HUES6 (cell line): ENCODE results near the gene RTKN.
"Not testable (repeated sequence)": the region's sequence is repeated elsewhere in the genome, so short reads cannot be mapped to it uniquely, and the experiment has no call there.

Source experiments
- H3K27ac ChIP-seq: 2 replicates; pipeline ENCODE4 v1.7.0; 2013; ENCODE audit warnings: low read depth, mild to moderate bottlenecking, low read length, inconsistent platforms
- H3K27me3 ChIP-seq: 2 replicates; pipeline ENCODE4 v1.6.1; 2013; ENCODE audit warnings: low read length; ENCODE audit not compliant: control insufficient read depth, insufficient read depth
- H3K36me3 ChIP-seq: 2 replicates; pipeline ENCODE4 v1.6.1; 2013; ENCODE audit warnings: low read length; ENCODE audit not compliant: control insufficient read depth, insufficient read depth
- H3K4me1 ChIP-seq: 2 replicates; pipeline ENCODE4 v1.6.1; 2013; ENCODE audit warnings: low read length; ENCODE audit not compliant: control insufficient read depth, insufficient read depth
- H3K4me3 ChIP-seq: 2 replicates; pipeline ENCODE4 v1.5.1; 2013; ENCODE audit warnings: low read depth, low read length
- H3K9ac ChIP-seq: one replicate; pipeline ENCODE4 v1.6.1; 2013; ENCODE audit warnings: mild to moderate bottlenecking, low read length
- H3K9me3 ChIP-seq: 2 replicates; pipeline ENCODE4 v1.6.1; 2013; ENCODE audit warnings: low read depth, low read length; ENCODE audit not compliant: control insufficient read depth, insufficient read depth

RTKN gene

DNA sequence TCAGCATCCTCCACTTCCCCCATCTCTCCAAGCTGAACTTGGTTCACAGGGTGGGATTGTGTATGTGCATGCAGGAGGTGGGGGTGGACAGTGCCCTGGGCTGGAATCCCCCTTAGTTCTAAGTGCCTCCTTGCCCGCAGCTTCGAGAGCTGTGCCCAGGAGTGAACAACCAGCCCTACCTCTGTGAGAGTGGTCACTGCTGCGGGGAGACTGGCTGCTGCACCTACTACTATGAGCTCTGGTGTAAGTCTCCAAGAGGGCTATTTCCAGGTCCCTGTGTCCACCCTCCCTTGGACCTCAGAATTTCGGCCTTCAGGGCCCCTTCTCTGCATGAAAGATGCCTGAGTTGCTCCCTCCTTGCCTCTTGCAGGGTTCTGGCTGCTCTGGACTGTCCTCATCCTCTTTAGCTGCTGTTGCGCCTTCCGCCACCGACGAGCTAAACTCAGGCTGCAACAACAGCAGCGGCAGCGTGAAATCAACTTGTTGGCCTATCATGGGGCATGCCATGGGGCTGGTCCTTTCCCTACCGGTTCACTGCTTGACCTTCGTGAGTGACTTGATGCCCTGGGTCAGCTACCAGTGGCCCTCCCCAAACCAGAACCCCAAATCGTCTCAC, 17.9 kb upstream of the RTKN start:
- not testable (repeated sequence) for H3K27me3 ChIP-seq, H3K27ac ChIP-seq, H3K9me3 ChIP-seq, H3K4me1 ChIP-seq
- peaks cover 23% of the 10 kb centered on the region for H3K36me3 ChIP-seq
- H3K4me3 ChIP-seq, result peak overlapping the region; percentile 91
- H3K9ac ChIP-seq, result peak overlapping the region; percentile 14

DNA sequence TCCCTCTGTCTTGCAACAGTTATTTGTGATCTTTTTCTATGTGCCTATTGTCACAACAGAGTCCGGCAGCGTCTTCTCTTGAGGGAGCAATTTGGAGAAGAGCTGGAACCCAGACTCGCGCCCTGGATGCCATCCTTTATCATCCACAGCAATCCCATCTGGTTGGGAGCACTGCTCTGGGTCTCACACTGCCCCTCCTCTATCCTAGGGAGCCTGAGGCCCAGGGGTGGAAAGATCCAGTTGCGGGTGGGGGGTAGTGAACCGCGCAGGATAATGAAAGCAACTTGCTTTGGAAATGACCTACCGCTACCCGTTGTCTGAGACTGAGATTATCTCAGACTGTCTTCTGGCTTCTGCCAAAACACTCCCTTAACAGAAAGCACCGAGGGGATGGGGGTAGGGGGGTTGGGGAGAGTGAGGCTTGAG, 17.2 kb upstream of the RTKN start:
- Histone ChIP-seq H3K9me3 (no peaks in the 10 kb centered on the region), H3K27me3 (no peaks in the 10 kb centered on the region), H3K27ac (no peak overlapping the region), H3K4me1 (0 out of 2 replicates have a peak, but pooled peaks cover 5% of the 10 kb centered on the region), H3K9ac (peak overlapping the region; percentile 89), H3K36me3 (peaks cover 23% of the 10 kb centered on the region), H3K4me3 (peak overlapping the region; percentile 91)

DNA sequence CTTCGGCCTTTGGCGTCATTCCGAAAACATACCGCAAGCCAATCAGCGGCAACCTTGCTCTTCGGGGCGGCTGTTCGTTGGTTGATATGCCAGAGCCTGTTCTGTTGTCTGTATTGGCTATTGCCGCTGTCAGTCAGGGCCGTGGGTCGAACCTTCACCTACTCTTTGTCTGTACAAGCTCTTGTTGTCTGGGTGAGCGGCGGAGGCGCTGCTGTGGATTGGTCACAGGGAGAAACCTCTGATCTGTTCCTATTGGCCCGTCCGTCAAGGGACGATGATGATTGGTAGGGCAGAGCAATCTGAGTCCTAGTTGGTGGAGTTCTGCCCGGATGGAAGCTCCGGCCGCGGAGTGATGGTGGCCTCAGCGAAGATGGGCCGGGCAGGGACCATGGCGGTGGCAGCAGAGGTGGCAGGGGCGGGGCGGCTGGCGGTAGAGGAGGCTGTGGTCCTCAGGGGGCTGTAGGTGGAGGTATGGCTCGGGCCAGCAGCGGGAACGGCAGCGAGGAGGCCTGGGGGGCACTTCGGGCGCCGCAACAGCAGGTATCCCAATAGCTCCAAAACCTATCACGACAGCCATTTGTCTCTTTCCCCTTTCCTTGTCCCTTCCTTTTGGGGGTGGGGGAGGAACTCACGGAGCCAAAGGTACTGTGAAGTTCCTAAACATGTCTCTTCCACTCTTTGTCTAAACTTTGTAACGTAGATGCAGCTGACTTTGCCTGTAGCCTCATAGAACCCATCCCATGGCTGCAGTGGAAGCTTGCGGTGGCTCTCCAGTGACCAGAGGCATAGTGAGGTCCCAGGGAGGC, 16.6 kb upstream of the RTKN start, which contains the start of gene WBP1:
Gene WBP1 (plus strand): TSS at position 307 of the 806 bp plus-strand sequence. CDS start 165 bp downstream, at position 472.
- no peaks in the 10 kb centered on the region for H3K9me3 ChIP-seq
- H3K27me3 ChIP-seq, result no peaks in the 10 kb centered on the region
- peak within 1 kb of the TSS; percentile 89 for H3K9ac ChIP-seq
- peaks cover 22% of the 10 kb centered on the region for H3K36me3 ChIP-seq
- H3K27ac ChIP-seq, result peak within 1 kb of the TSS; percentile 71
- H3K4me1 ChIP-seq, result 0 out of 2 replicates have a peak, but pooled peaks cover 5% of the 10 kb centered on the region
- peak within 1 kb of the TSS; percentile 91 for H3K4me3 ChIP-seq

DNA sequence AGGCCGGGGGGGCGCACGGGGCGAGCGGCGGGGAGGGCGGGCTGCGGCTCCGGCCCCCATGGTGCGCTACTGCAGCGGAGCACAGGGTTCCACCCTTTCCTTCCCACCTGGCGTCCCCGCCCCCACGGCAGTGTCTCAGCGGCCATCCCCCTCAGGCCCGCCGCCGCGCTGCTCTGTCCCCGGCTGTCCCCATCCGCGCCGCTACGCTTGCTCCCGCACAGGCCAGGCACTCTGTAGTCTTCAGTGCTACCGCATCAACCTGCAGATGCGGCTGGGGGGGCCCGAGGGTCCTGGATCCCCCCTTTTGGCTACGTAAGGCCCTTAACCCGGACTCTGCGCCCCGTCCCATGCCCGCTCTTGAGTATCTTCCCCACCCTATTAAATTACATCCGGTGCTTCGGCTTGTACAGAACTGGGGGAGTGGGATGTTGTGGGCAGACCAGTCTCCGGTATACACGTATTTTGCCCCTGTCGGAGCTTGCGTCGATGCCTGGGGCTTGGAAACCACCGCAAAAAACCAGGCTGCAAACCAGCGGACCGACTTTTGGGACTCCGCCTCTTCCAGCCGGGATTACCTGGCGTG, 15.9 kb upstream of the RTKN start:
- Histone ChIP-seq H3K9ac (peak overlapping the region; percentile 71), H3K27me3 (no peaks in the 10 kb centered on the region), H3K4me1 (peaks cover 6% of the 10 kb centered on the region; the same call in 1 of the 2 replicates), H3K27ac (peak overlapping the region; percentile 71), H3K9me3 (no peaks in the 10 kb centered on the region), H3K4me3 (peak overlapping the region; percentile 71), H3K36me3 (peaks cover 15% of the 10 kb centered on the region)

DNA sequence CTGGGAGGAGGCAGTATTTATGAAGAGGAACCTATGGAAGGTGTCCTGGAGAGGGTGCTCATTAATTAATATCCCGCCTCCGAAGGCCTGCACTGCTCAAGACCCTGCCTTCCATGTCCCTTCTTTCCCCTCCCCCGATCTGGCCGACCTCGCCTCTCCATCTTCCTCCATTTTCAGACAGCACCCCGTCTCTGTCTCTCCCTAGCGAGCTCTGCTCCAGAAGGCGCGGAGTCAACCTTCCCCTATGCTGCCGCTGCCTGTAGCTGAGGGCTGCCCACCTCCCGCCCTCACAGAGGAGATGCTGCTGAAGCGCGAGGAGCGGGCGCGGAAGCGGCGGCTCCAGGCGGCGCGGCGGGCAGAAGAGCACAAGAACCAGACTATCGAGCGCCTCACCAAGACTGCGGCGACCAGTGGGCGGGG, 15.4 kb upstream of the RTKN start:
- H3K27me3 ChIP-seq, result no peaks in the 10 kb centered on the region
- H3K27ac ChIP-seq, result no peak overlapping the region
- peak overlapping the region; percentile 41 for H3K9ac ChIP-seq
- H3K36me3 ChIP-seq, result peaks cover 10% of the 10 kb centered on the region
- H3K4me3 ChIP-seq, result peak overlapping the region; percentile 71
- H3K4me1 ChIP-seq, result peaks cover 9% of the 10 kb centered on the region; the same call in 1 of the 2 replicates
- H3K9me3 ChIP-seq, result no peaks in the 10 kb centered on the region

DNA sequence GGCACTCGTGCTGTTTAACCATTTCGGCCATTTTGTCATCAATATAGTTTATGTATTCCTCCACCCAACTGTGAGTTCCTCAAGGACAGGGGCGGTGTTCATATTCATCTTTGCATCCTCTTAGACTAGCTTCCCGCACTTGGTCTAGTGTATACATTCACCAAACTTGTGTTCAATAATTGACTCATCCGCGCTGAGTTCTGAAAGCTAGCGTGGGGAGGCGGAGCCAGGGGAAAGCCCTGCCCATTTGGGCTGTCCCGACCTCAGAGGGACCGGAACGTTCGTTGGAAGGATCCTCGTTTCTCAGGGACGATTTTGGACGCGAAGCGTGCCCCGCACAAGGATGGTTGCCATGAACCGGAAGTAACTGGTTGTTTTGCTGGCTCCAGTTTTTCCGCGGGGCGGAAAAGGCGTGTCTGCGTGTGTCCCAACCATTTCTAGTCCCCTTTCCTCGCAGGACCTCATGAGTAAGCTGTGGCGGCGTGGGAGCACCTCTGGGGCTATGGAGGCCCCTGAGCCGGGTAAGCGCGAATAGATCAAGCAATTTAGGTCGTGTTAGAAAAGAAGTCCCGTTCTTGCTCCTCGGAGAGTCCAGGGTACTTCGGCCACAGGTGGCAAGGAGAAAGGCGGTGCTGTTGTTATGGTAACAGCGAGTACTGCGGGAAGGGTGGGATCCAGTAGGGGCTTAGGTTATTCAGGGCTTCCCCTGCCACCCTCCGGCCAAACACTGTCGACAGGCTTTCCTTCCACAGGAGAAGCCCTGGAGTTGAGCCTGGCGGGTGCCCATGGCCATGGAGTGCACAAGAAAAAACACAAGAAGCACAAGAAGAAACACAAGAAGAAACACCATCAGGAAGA, 13.1 kb upstream of the RTKN start, which contains the start of gene INO80B:
Gene INO80B (plus strand): TSS at position 434 of the 858 bp plus-strand sequence. CDS start 30 bp downstream, at position 464.
- H3K27me3 ChIP-seq, result no peaks in the 10 kb centered on the region

DNA sequence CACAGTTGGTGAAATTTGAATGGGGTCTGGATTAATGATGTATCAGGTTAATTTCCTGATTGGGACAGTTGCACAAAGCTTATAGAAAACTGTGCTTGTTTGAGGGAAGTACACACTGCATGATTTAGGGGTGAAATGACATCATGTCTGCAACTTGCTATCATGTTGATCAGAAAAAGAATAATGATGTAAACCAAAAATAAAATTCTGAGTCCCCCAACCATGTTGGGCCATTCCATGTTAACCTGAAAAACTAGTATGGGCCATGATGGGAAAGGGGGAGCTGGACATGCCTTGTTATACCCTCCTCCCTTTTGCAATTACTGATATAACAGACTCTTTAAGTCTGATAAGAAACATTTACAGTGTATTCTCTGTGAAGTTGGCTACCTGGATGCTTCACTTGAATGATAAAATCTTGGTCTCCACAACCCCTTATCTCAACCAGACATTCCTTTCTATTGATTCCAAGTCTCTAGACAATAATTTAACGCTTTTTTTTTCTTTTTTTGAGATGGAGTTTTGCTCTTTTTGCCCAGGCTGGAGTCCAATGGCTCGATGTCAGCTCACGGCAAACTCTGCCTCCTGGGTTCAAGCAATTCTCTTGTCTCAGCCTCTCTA, 8.9 kb upstream of the RTKN start:
- Histone ChIP-seq H3K4me3 (no peak overlapping the region), H3K9ac (no peak overlapping the region), H3K4me1 (peaks cover 9% of the 10 kb centered on the region; the same call in 1 of the 2 replicates), H3K27me3 (no peaks in the 10 kb centered on the region), H3K9me3 (no peaks in the 10 kb centered on the region), H3K27ac (no peak overlapping the region), H3K36me3 (no peaks in the 10 kb centered on the region)

More for the DNA sequence above, 13.1 kb upstream of the RTKN start, which contains the start of gene INO80B:
- Histone ChIP-seq H3K9ac (peak within 1 kb of the TSS; percentile 48), H3K9me3 (no peaks in the 10 kb centered on the region), H3K36me3 (no peaks in the 10 kb centered on the region), H3K4me3 (peak within 1 kb of the TSS; percentile 77), H3K4me1 (peaks cover 9% of the 10 kb centered on the region; the same call in 1 of the 2 replicates), H3K27ac (no peak within 1 kb of the TSS)

DNA sequence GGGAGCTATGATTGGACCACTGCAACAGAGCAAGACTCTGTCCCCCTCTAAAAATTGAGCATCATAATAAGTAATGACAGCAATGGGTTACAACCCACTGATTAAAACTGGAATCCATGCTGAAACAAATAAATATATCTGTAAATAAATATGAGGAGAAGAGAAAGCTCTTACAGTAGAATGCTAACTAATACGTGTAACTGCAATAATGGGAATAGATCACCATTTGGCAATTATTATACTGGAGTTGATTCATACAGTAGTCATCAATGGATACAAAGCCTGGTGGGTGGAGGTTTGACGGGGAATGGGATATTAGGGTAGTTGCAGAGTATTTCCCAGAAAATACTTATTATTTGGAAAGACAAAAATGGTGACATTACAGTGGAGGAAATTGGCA, 7.0 kb upstream of the RTKN start:
- H3K9me3 ChIP-seq, result no peaks in the 10 kb centered on the region
- no peak overlapping the region for H3K4me3 ChIP-seq
- H3K36me3 ChIP-seq, result no peaks in the 10 kb centered on the region
- H3K4me1 ChIP-seq, result peaks cover 5% of the 10 kb centered on the region; the same call in 1 of the 2 replicates
- H3K27ac ChIP-seq, result no peak overlapping the region
- H3K27me3 ChIP-seq, result 0 out of 2 replicates have a peak, but pooled peaks cover 5% of the 10 kb centered on the region
- no peak overlapping the region for H3K9ac ChIP-seq

DNA sequence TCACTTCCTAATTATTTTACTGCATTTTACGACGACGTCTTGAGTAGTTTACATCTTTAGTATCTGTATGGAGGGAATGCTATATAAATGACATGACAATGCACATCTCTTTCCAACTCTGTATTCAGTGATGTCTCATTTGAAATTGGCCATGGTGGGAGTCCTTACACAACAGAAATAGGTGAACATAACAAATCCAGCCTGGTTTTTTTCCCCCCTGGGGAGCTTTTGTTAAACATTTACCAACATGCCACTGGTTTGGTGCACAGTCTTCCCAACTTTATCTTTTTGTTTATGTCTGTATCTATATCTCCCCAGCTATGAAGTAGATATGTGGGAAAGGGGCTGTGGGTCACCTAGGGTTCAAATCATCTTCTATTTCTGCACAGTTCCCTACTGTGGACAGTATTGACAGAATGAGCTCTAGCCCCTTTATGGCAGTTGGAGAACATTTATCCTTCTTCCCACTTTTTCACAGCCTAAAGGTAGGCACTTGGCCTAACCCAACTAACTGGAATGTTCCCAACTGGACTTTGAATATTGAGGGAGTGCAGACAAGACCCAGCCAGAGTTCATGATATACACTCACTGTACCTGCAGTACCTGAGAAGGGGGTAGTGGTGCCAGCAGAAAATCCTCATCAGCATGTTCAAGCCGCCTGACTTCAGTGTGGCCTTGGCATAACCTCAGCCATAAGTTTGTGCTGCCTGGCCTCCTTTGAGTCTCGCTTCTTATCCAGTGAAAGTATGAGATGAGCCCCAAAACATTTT, 5.7 kb upstream of the RTKN start:
- H3K9me3 ChIP-seq, result no peaks in the 10 kb centered on the region
- no peak overlapping the region for H3K9ac ChIP-seq
- H3K36me3 ChIP-seq, result no peaks in the 10 kb centered on the region
- H3K4me3 ChIP-seq, result no peak overlapping the region
- H3K27me3 ChIP-seq, result 0 out of 2 replicates have a peak, but pooled peaks cover 5% of the 10 kb centered on the region
- H3K27ac ChIP-seq, result no peak overlapping the region
- H3K4me1 ChIP-seq, result peaks cover under 1% of the 10 kb centered on the region; the same call in 1 of the 2 replicates
